HepG2 (cell line): ENCODE results near the gene CTAG1A. TPM values are rescaled to one million over a fixed set of nuclear protein-coding genes. Genes with fewer than 3 reads are reported as not detected.

Source experiments
- FOXA3 ChIP-seq: IDR thresholded peaks from 2 replicates; pipeline ENCODE4 v1.6.1; 2016; ENCODE audit warnings: missing genetic modification reagents, missing compliant biosample characterization
- MYC ChIP-seq: sonication (generic); formaldehyde crosslinking; IDR thresholded peaks from 2 replicates; pipeline ENCODE4 v1.9.0; 2021; ENCODE audit warnings: missing genetic modification reagents, borderline replicate concordance
- NFKB2 ChIP-seq: sonication (generic); formaldehyde crosslinking; IDR thresholded peaks from 2 replicates; pipeline ENCODE4 v1.4.0; 2020; ENCODE audit warnings: missing genetic modification reagents, borderline replicate concordance
- POGZ ChIP-seq: sonication (generic); formaldehyde crosslinking; IDR thresholded peaks from 2 replicates; pipeline ENCODE4 v1.4.0; 2020; ENCODE audit warnings: mild to moderate bottlenecking, missing genetic modification reagents
- SMAD1 ChIP-seq: sonication (generic); formaldehyde crosslinking; IDR thresholded peaks from 2 replicates; pipeline ENCODE4 v1.4.0; 2020; ENCODE audit warnings: missing genetic modification reagents, low read depth, mild to moderate bottlenecking, borderline replicate concordance
- THAP11 ChIP-seq: IDR thresholded peaks from 2 replicates; pipeline ENCODE4 v1.6.1; 2016; ENCODE audit warnings: missing biosample characterization, missing genetic modification reagents
- ZBTB20 ChIP-seq: sonication (generic); formaldehyde crosslinking; IDR thresholded peaks from 2 replicates; pipeline ENCODE4 v1.8.1; 2023; ENCODE audit warnings: missing genetic modification reagents, low read depth, mild to moderate bottlenecking, borderline replicate concordance
- ZKSCAN8 ChIP-seq: IDR thresholded peaks from 2 replicates; pipeline ENCODE4 v1.6.1; 2016; ENCODE audit warnings: borderline replicate concordance, missing genetic modification reagents, missing compliant biosample characterization
- ZNF577 ChIP-seq: sonication (generic); formaldehyde crosslinking; IDR thresholded peaks from 2 replicates; pipeline ENCODE4 v1.4.0; 2020; ENCODE audit warnings: mild to moderate bottlenecking, low read depth, missing genetic modification reagents, borderline replicate concordance
- ZNF841 ChIP-seq: sonication (generic); formaldehyde crosslinking; IDR thresholded peaks from 2 replicates; pipeline ENCODE4 v1.8.1; 2023; ENCODE audit warnings: missing genetic modification reagents, borderline replicate concordance
- polyA plus RNA-seq, 8 experiments: library from polyadenylated mRNA; depleted of rRNA in 3 of 8; stranded (reverse) in 7 of 8; unstranded in 1 of 8; fragments of >200 nt; fragmentation: Illumina TruSeq in 4 of 8; extraction: Trizol in 4 of 8; gene quantifications; 2 replicates each; pipeline versions ENCODE4 v1.2.1 to v1.2.3, GENCODE V29; 2011 to 2016; ENCODE audit warnings: low read depth in 4 of 8, missing spikeins in 1 of 8, mixed read lengths in 1 of 8; ENCODE audit not compliant: insufficient read depth in 1 of 8
- total RNA-seq, 5 experiments: library from RNA; depleted of rRNA; stranded (reverse); fragments of >200 nt; fragmentation: Illumina TruSeq; extraction: Trizol; gene quantifications; 2 replicates each; pipeline ENCODE4 v1.2.3, GENCODE V29; 2016; ENCODE audit warnings: low read depth in 1 of 5
- TF ChIP-seq, protein P1 (sequence below): sonication (generic); formaldehyde crosslinking; IDR thresholded peaks from 2 replicates; pipeline ENCODE4 v1.5.0; 2020; ENCODE audit warnings: mild to moderate bottlenecking, missing genetic modification reagents, borderline replicate concordance
- TF ChIP-seq, protein P2 (sequence below): sonication (generic); formaldehyde crosslinking; IDR thresholded peaks from 2 replicates; pipeline ENCODE4 v1.4.0; 2020; ENCODE audit warnings: missing genetic modification reagents, borderline replicate concordance
- TF ChIP-seq, protein P3 (sequence below): sonication (generic); formaldehyde crosslinking; IDR thresholded peaks from 2 replicates; pipeline ENCODE4 v1.5.0; 2020; ENCODE audit warnings: mild to moderate bottlenecking, missing genetic modification reagents
- TF ChIP-seq, protein P4 (sequence below): sonication (generic); formaldehyde crosslinking; conservative IDR thresholded peaks from 2 replicates; pipeline ENCODE4 v1.4.0; 2020; ENCODE audit warnings: missing genetic modification reagents

The CTAG1A gene
- total and polyA plus RNA-seq, 2 of the 13 experiments (the other 11 are each of a cell fraction or from before 2014, with no cell fraction given) = not detected

DNA sequence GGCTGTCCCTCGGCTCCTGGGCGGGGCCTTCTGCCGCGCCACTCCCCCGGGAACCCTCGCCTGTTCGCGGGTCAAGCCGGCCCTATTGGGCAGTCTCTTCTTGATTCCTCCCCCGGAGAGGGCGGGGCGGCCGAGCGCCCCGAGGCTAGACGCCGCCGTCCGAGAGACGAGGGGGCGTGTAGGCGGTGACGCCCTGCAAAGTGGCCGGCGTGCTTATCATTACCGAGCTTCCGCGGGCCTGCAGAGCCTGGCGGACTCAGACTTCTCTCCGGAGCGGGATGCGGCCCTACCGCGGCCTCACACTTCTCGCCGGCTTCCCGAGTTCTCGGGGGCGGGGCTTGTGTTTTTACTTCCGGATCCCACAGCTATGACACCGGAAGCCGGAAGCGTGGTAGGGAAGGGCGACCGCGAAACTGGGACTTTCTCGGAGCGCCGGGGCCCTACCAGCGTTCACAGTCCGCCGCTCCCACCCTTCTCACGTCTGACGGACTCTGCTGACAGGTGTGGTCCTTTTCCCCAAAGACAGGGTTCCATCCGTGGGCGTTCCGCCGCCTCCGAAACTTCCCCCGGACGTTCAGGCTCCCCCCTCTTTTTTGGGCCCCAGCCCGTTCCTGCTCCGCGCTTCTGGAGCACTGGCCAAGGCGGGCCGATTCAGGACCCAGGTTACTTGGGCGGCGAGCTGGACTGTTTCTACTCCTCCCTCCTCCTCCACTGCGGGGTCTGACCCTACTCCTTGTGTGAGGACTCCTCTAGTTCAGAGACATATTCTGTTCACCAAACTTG is 37.5 kb upstream of the CTAG1A start, which contains the start of gene IKBKG (continued):
- TF ChIP-seq ZKSCAN8 (no peak), NFKB2 (CRISPR knock-in tag) (peak; percentile 37; the same call in 1 of the 2 replicates), THAP11 (peak; percentile 68; the same call in 1 of the 2 replicates), ZBTB20 (peak; percentile 7; the same call in 1 of the 2 replicates), ZNF577 (CRISPR knock-in tag) (no peak), MYC (CRISPR knock-in tag) (0 out of 2 replicates have a peak, but pooled peaks have one; percentile 11), SMAD1 (CRISPR knock-in tag) (no peak), ZNF841 (CRISPR knock-in tag) (no peak), FOXA3 (CRISPR knock-in tag) (0 out of 2 replicates have a peak, but pooled peaks have one; percentile 5), POGZ (no peak)
- TF ChIP-seq, protein P1, sequence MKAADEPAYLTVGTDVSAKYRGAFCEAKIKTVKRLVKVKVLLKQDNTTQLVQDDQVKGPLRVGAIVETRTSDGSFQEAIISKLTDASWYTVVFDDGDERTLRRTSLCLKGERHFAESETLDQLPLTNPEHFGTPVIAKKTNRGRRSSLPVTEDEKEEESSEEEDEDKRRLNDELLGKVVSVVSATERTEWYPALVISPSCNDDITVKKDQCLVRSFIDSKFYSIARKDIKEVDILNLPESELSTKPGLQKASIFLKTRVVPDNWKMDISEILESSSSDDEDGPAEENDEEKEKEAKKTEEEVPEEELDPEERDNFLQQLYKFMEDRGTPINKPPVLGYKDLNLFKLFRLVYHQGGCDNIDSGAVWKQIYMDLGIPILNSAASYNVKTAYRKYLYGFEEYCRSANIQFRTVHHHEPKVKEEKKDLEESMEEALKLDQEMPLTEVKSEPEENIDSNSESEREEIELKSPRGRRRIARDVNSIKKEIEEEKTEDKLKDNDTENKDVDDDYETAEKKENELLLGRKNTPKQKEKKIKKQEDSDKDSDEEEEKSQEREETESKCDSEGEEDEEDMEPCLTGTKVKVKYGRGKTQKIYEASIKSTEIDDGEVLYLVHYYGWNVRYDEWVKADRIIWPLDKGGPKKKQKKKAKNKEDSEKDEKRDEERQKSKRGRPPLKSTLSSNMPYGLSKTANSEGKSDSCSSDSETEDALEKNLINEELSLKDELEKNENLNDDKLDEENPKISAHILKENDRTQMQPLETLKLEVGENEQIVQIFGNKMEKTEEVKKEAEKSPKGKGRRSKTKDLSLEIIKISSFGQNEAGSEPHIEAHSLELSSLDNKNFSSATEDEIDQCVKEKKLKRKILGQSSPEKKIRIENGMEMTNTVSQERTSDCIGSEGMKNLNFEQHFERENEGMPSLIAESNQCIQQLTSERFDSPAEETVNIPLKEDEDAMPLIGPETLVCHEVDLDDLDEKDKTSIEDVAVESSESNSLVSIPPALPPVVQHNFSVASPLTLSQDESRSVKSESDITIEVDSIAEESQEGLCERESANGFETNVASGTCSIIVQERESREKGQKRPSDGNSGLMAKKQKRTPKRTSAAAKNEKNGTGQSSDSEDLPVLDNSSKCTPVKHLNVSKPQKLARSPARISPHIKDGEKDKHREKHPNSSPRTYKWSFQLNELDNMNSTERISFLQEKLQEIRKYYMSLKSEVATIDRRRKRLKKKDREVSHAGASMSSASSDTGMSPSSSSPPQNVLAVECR (CRISPR knock-in tag) = peak; percentile 88
- TF ChIP-seq, protein P2, sequence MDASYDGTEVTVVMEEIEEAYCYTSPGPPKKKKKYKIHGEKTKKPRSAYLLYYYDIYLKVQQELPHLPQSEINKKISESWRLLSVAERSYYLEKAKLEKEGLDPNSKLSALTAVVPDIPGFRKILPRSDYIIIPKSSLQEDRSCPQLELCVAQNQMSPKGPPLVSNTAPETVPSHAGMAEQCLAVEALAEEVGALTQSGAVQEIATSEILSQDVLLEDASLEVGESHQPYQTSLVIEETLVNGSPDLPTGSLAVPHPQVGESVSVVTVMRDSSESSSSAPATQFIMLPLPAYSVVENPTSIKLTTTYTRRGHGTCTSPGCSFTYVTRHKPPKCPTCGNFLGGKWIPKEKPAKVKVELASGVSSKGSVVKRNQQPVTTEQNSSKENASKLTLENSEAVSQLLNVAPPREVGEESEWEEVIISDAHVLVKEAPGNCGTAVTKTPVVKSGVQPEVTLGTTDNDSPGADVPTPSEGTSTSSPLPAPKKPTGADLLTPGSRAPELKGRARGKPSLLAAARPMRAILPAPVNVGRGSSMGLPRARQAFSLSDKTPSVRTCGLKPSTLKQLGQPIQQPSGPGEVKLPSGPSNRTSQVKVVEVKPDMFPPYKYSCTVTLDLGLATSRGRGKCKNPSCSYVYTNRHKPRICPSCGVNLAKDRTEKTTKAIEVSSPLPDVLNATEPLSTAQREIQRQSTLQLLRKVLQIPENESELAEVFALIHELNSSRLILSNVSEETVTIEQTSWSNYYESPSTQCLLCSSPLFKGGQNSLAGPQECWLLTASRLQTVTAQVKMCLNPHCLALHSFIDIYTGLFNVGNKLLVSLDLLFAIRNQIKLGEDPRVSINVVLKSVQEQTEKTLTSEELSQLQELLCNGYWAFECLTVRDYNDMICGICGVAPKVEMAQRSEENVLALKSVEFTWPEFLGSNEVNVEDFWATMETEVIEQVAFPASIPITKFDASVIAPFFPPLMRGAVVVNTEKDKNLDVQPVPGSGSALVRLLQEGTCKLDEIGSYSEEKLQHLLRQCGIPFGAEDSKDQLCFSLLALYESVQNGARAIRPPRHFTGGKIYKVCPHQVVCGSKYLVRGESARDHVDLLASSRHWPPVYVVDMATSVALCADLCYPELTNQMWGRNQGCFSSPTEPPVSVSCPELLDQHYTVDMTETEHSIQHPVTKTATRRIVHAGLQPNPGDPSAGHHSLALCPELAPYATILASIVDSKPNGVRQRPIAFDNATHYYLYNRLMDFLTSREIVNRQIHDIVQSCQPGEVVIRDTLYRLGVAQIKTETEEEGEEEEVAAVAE = 0 out of 2 replicates have a peak, but pooled peaks have one; percentile 44
- TF ChIP-seq, protein P3, sequence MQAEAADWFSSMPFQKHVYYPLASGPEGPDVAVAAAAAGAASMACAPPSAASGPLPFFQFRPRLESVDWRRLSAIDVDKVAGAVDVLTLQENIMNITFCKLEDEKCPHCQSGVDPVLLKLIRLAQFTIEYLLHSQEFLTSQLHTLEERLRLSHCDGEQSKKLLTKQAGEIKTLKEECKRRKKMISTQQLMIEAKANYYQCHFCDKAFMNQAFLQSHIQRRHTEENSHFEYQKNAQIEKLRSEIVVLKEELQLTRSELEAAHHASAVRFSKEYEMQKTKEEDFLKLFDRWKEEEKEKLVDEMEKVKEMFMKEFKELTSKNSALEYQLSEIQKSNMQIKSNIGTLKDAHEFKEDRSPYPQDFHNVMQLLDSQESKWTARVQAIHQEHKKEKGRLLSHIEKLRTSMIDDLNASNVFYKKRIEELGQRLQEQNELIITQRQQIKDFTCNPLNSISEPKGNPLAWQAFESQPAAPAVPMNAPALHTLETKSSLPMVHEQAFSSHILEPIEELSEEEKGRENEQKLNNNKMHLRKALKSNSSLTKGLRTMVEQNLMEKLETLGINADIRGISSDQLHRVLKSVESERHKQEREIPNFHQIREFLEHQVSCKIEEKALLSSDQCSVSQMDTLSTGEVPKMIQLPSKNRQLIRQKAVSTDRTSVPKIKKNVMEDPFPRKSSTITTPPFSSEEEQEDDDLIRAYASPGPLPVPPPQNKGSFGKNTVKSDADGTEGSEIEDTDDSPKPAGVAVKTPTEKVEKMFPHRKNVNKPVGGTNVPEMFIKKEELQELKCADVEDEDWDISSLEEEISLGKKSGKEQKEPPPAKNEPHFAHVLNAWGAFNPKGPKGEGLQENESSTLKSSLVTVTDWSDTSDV (CRISPR knock-in tag) = no peak
- TF ChIP-seq, protein P4, sequence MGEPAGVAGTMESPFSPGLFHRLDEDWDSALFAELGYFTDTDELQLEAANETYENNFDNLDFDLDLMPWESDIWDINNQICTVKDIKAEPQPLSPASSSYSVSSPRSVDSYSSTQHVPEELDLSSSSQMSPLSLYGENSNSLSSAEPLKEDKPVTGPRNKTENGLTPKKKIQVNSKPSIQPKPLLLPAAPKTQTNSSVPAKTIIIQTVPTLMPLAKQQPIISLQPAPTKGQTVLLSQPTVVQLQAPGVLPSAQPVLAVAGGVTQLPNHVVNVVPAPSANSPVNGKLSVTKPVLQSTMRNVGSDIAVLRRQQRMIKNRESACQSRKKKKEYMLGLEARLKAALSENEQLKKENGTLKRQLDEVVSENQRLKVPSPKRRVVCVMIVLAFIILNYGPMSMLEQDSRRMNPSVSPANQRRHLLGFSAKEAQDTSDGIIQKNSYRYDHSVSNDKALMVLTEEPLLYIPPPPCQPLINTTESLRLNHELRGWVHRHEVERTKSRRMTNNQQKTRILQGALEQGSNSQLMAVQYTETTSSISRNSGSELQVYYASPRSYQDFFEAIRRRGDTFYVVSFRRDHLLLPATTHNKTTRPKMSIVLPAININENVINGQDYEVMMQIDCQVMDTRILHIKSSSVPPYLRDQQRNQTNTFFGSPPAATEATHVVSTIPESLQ (CRISPR knock-in tag) = no peak
